Measurements from ENCODE around the gene SRGAP1. TPM values are rescaled to one million over a fixed set of nuclear protein-coding genes. Genes with fewer than 3 reads are reported as not detected.
"Not testable (repeated sequence)": the region's sequence is repeated elsewhere in the genome, so short reads cannot be mapped to it uniquely, and the experiment has no call there.

SRGAP1 gene
- total RNA-seq, 3 donors from 2014 or later (not counting 1 experiment from before 2014, with no cell fraction given): 0.10 to 0.49 (median 0.16) TPM

DNA sequence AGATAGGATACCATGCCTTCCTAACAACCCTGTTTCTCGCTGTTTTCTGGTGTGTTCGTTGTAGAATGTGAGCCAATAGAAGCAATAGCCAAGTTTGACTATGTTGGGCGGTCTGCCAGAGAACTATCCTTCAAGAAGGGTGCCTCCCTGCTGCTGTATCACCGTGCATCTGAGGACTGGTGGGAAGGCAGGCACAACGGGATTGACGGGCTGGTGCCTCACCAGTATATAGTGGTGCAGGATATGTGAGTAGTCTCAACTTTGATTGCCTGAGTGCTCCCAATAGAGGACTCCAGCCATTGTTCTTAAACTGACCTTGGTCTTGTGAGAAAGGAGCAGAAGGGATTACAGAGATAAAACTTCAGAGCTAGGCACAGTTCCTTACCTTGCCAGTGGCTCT, 281.4 kb downstream of the SRGAP1 start:
- H3K27ac Mint-ChIP-seq: no peak overlapping the region
- WGBS (ENCODE audit: insufficient coverage): 83% methylated on average over 6 of the region's 6 CpGs
- intact Hi-C loops (cut with micrococcal nuclease): no loop called here
- Histone ChIP-seq H3K4me1 (ENCODE audit: control insufficient read depth, insufficient read depth, low read length) (no peaks in the 10 kb centered on the region), H3K27ac (ENCODE audit: low read length) (no peak overlapping the region), H3K4me3 (ENCODE audit: low read length) (no peak overlapping the region), H3K36me3 (ENCODE audit: control insufficient read depth, insufficient read depth, low read length) (no peaks in the 10 kb centered on the region), H3K27me3 (ENCODE audit: control insufficient read depth, insufficient read depth, low read length) (no peaks in the 10 kb centered on the region), H3K9me3 (ENCODE audit: control insufficient read depth, insufficient read depth, low read length) (no peaks in the 10 kb centered on the region)
- no peaks in the 10 kb centered on the region for H3K4me1 Mint-ChIP-seq
- H3K9me3 Mint-ChIP-seq: no peaks in the 10 kb centered on the region
- ATAC-seq (no peak), DNase-seq (no peak)
- no peaks in the 10 kb centered on the region for H3K36me3 Mint-ChIP-seq
- H3K27me3 Mint-ChIP-seq (ENCODE audit: low read depth in 2 of 2): peaks cover 5 to 10% of the 10 kb centered on the region in 2 donors
- no peak overlapping the region for H3K4me3 Mint-ChIP-seq
- no peak for TF ChIP-seq CTCF (IDR thresholded peaks at IDR 0.05)

- H3K36me3 Mint-ChIP-seq: no peaks in the 10 kb centered on the region
- DNase-seq (no peak), ATAC-seq (no peak)
- Histone ChIP-seq H3K27ac (ENCODE audit: low read length) (no peak overlapping the region), H3K27me3 (ENCODE audit: control insufficient read depth, insufficient read depth, low read length) (no peaks in the 10 kb centered on the region), H3K4me1 (ENCODE audit: control insufficient read depth, insufficient read depth, low read length) (no peaks in the 10 kb centered on the region), H3K4me3 (ENCODE audit: low read length) (no peak overlapping the region), H3K9me3 (ENCODE audit: control insufficient read depth, insufficient read depth, low read length) (no peaks in the 10 kb centered on the region), H3K36me3 (ENCODE audit: control insufficient read depth, insufficient read depth, low read length) (no peaks in the 10 kb centered on the region)
- TF ChIP-seq CTCF (IDR thresholded peaks at IDR 0.05): no peak
- H3K27me3 Mint-ChIP-seq (ENCODE audit: low read depth in 2 of 2): no peaks in the 10 kb centered on the region
- no peak overlapping the region for H3K27ac Mint-ChIP-seq
- intact Hi-C loops (cut with micrococcal nuclease): no loop called here
- WGBS (ENCODE audit: insufficient coverage): 93% methylated on average over 13 of the region's 14 CpGs
- H3K4me3 Mint-ChIP-seq: no peak overlapping the region
- no peaks in the 10 kb centered on the region for H3K9me3 Mint-ChIP-seq
- H3K4me1 Mint-ChIP-seq: no peaks in the 10 kb centered on the region
Observed at GRCh38 chr12:64127811-64128210, 283.3 kb downstream of the SRGAP1 start.

DNA sequence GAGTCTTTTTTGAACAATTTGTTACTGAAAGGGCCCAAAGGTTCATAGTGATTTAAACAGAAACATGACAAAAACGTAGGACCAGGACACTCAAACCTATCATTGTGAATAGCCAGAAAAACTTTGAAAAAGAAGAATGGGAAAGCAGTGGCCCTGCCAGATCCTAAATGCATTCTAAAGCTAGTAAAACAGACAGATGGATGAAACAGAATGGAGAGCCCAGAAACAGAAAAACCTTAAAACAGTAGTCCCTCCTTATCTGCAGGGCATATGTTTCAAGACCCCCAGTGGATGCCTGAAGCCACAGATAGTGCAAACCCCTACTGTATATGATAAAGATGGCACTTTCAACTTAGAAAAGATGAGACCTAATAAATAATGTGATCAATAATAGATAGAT, 283.9 kb downstream of the SRGAP1 start:
- no peaks in the 10 kb centered on the region for H3K4me1 ChIP-seq (ENCODE audit: control insufficient read depth, insufficient read depth, low read length)
- intact Hi-C loops (cut with micrococcal nuclease): no loop called here

GRCh38 chr12:64130476-64130875, 286.0 kb downstream of the SRGAP1 start:
- H3K36me3 Mint-ChIP-seq; H3K27me3 Mint-ChIP-seq (ENCODE audit: low read depth in 2 of 2); H3K4me3 Mint-ChIP-seq; H3K36me3 ChIP-seq (ENCODE audit: control insufficient read depth, insufficient read depth, low read length); DNase-seq; H3K4me1 Mint-ChIP-seq; ATAC-seq; H3K27ac Mint-ChIP-seq; H3K9me3 Mint-ChIP-seq; intact Hi-C loops (cut with micrococcal nuclease); H3K27me3 ChIP-seq (ENCODE audit: control insufficient read depth, insufficient read depth, low read length); H3K9me3 ChIP-seq (ENCODE audit: control insufficient read depth, insufficient read depth, low read length); H3K4me1 ChIP-seq (ENCODE audit: control insufficient read depth, insufficient read depth, low read length); H3K4me3 ChIP-seq (ENCODE audit: low read length); H3K27ac ChIP-seq (ENCODE audit: low read length): not testable (repeated sequence)
- 97% methylated on average over 2 of the region's 2 CpGs for WGBS (ENCODE audit: insufficient coverage)

More for the DNA sequence above, 283.9 kb downstream of the SRGAP1 start:
- ATAC-seq (no peak), DNase-seq (no peak)
- H3K36me3 Mint-ChIP-seq: no peaks in the 10 kb centered on the region
- H3K27ac Mint-ChIP-seq: no peak overlapping the region
- Histone ChIP-seq H3K9me3 (ENCODE audit: control insufficient read depth, insufficient read depth, low read length) (no peaks in the 10 kb centered on the region), H3K27me3 (ENCODE audit: control insufficient read depth, insufficient read depth, low read length) (no peaks in the 10 kb centered on the region), H3K36me3 (ENCODE audit: control insufficient read depth, insufficient read depth, low read length) (no peaks in the 10 kb centered on the region), H3K27ac (ENCODE audit: low read length) (no peak overlapping the region), H3K4me3 (ENCODE audit: low read length) (no peak overlapping the region)
- no peaks in the 10 kb centered on the region for H3K4me1 Mint-ChIP-seq
- H3K4me3 Mint-ChIP-seq: no peak overlapping the region
- TF ChIP-seq CTCF (IDR thresholded peaks at IDR 0.05): no peak
- 60% methylated on average over 1 of the region's 1 CpG for WGBS (ENCODE audit: insufficient coverage)
- no peaks in the 10 kb centered on the region for H3K9me3 Mint-ChIP-seq
- no peaks in the 10 kb centered on the region for H3K27me3 Mint-ChIP-seq (ENCODE audit: low read depth in 2 of 2)

DNA sequence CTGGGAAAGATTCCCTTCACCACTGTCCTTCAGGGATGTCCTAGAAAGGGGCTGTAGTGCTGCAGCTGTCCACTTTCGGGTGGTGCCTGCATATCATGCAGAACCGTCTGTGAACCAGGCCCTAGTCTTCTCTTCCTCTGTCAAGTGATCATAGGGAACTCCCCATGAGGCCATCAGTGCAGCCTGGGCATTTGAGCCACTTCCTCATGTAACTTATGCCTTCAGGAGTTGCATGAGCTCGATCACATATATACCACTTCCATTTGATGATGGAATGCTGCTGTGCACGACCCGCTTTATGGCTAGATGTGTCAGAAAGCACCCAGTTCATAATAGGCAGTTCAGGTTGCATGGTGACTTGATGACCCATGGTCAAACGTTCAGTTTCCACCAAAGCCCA, 287.0 kb downstream of the SRGAP1 start:
- H3K4me3 Mint-ChIP-seq; intact Hi-C loops (cut with micrococcal nuclease); H3K27ac Mint-ChIP-seq; H3K27ac ChIP-seq (ENCODE audit: low read length); H3K9me3 ChIP-seq (ENCODE audit: control insufficient read depth, insufficient read depth, low read length); H3K36me3 Mint-ChIP-seq; H3K4me1 Mint-ChIP-seq; H3K4me1 ChIP-seq (ENCODE audit: control insufficient read depth, insufficient read depth, low read length); H3K9me3 Mint-ChIP-seq; H3K27me3 ChIP-seq (ENCODE audit: control insufficient read depth, insufficient read depth, low read length); ATAC-seq; H3K27me3 Mint-ChIP-seq (ENCODE audit: low read depth in 2 of 2); DNase-seq; H3K4me3 ChIP-seq (ENCODE audit: low read length); H3K36me3 ChIP-seq (ENCODE audit: control insufficient read depth, insufficient read depth, low read length): not testable (repeated sequence)
- 82% methylated on average over 6 of the region's 6 CpGs for WGBS (ENCODE audit: insufficient coverage)

DNA sequence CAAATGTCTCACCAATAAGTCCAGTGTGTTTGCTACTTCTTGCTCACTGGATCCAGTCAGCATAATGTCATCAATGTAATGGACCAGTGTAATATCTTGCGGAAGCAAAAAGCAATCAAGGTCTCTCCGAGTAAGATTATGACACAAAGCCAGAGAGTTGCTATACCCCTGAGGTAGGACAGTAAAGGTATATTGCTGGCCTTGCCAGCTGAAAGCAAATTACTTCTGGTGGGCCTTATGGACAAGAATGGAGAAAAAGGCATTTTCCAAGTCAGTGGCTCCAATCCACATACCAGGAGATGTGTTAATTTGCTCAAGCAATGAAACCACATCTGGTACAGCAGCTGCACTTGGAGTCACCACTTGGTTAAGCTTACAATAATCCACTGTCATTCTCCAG, 288.2 kb downstream of the SRGAP1 start:
- H3K9me3 Mint-ChIP-seq; H3K27me3 Mint-ChIP-seq (ENCODE audit: low read depth in 2 of 2); H3K36me3 ChIP-seq (ENCODE audit: control insufficient read depth, insufficient read depth, low read length); H3K9me3 ChIP-seq (ENCODE audit: control insufficient read depth, insufficient read depth, low read length); H3K4me3 ChIP-seq (ENCODE audit: low read length); H3K27ac ChIP-seq (ENCODE audit: low read length); H3K27me3 ChIP-seq (ENCODE audit: control insufficient read depth, insufficient read depth, low read length); H3K4me3 Mint-ChIP-seq; DNase-seq; H3K4me1 ChIP-seq (ENCODE audit: control insufficient read depth, insufficient read depth, low read length); H3K36me3 Mint-ChIP-seq; intact Hi-C loops (cut with micrococcal nuclease); H3K27ac Mint-ChIP-seq; ATAC-seq; H3K4me1 Mint-ChIP-seq: not testable (repeated sequence)
- 100% methylated on average over 2 of the region's 2 CpGs for WGBS (ENCODE audit: insufficient coverage)

All from natural killer cell (primary cell).